ENCODE measurements around the gene SRP9.

Gene SRP9

GRCh38 chr1:225777583-225778336, at the start of gene SRP9:
TSS of gene SRP9 (plus strand) at chr1:225777826. CDS start at chr1:225777941, 115 bp downstream.
- H3K36me3 Mint-ChIP-seq (ENCODE audit: low read depth): peaks cover 29% of the 10 kb centered on the region
- H3K9me3 Mint-ChIP-seq: no peaks in the 10 kb centered on the region
- intact Hi-C loops (cut with micrococcal nuclease): loop anchor here (5.0 to 10.0 kb wide), 5 partner anchors 35 to 627 kb away; partner anchors contain the start of genes EPHX1, LEFTY1, PARP1 and TMEM63A
- H3K4me3 Mint-ChIP-seq: no peak within 1 kb of the TSS
- H3K27ac Mint-ChIP-seq: no peak within 1 kb of the TSS
- H3K4me1 Mint-ChIP-seq (ENCODE audit: low read depth): peaks cover 40% of the 10 kb centered on the region
- H3K27me3 Mint-ChIP-seq: peaks cover 3% of the 10 kb centered on the region

- intact Hi-C loops (cut with micrococcal nuclease): no loop called here
- no peak overlapping the region for H3K4me3 Mint-ChIP-seq
- no peaks in the 10 kb centered on the region for H3K36me3 Mint-ChIP-seq (ENCODE audit: low read depth)
- H3K4me1 Mint-ChIP-seq (ENCODE audit: low read depth): no peaks in the 10 kb centered on the region
- H3K9me3 Mint-ChIP-seq: no peaks in the 10 kb centered on the region
- no peaks in the 10 kb centered on the region for H3K27me3 Mint-ChIP-seq
- H3K27ac Mint-ChIP-seq: no peak overlapping the region
Observed at GRCh38 chr1:225731491-225731890, 46.1 kb upstream of the SRP9 start.

GRCh38 chr1:225733254-225733653, 44.4 kb upstream of the SRP9 start:
- Mint-ChIP-seq H3K9me3 (no peaks in the 10 kb centered on the region), H3K4me1 (ENCODE audit: low read depth) (no peaks in the 10 kb centered on the region), H3K27ac (no peak overlapping the region), H3K27me3 (no peaks in the 10 kb centered on the region), H3K36me3 (ENCODE audit: low read depth) (no peaks in the 10 kb centered on the region), H3K4me3 (no peak overlapping the region)
- intact Hi-C loops (cut with micrococcal nuclease): no loop called here

- H3K36me3 Mint-ChIP-seq (ENCODE audit: low read depth): no peaks in the 10 kb centered on the region
- no peaks in the 10 kb centered on the region for H3K9me3 Mint-ChIP-seq
- H3K27ac Mint-ChIP-seq: no peak overlapping the region
- intact Hi-C loops (cut with micrococcal nuclease): no loop called here
- H3K27me3 Mint-ChIP-seq: no peaks in the 10 kb centered on the region
- no peaks in the 10 kb centered on the region for H3K4me1 Mint-ChIP-seq (ENCODE audit: low read depth)
- no peak overlapping the region for H3K4me3 Mint-ChIP-seq
Observed at GRCh38 chr1:225735252-225736149, 42.1 kb upstream of the SRP9 start.

GRCh38 chr1:225736437-225737098, 41.1 kb upstream of the SRP9 start:
- H3K4me3 Mint-ChIP-seq: no peak overlapping the region
- intact Hi-C loops (cut with micrococcal nuclease): no loop called here
- H3K27ac Mint-ChIP-seq: no peak overlapping the region
- H3K4me1 Mint-ChIP-seq (ENCODE audit: low read depth): no peaks in the 10 kb centered on the region
- no peaks in the 10 kb centered on the region for H3K36me3 Mint-ChIP-seq (ENCODE audit: low read depth)
- no peaks in the 10 kb centered on the region for H3K9me3 Mint-ChIP-seq
- H3K27me3 Mint-ChIP-seq: no peaks in the 10 kb centered on the region

GRCh38 chr1:225737161-225737560, 40.5 kb upstream of the SRP9 start:
- Mint-ChIP-seq H3K4me1 (ENCODE audit: low read depth) (no peaks in the 10 kb centered on the region), H3K4me3 (no peak overlapping the region), H3K36me3 (ENCODE audit: low read depth) (no peaks in the 10 kb centered on the region), H3K27me3 (no peaks in the 10 kb centered on the region), H3K9me3 (no peaks in the 10 kb centered on the region), H3K27ac (no peak overlapping the region)
- intact Hi-C loops (cut with micrococcal nuclease): no loop called here

- Mint-ChIP-seq H3K4me1 (ENCODE audit: low read depth) (no peaks in the 10 kb centered on the region), H3K9me3 (no peaks in the 10 kb centered on the region)
- intact Hi-C loops (cut with micrococcal nuclease): no loop called here
Observed at GRCh38 chr1:225737866-225738265, 39.8 kb upstream of the SRP9 start.

GRCh38 chr1:225738763-225739162, 38.9 kb upstream of the SRP9 start:
- Mint-ChIP-seq H3K27ac (no peak overlapping the region), H3K27me3 (no peaks in the 10 kb centered on the region), H3K4me1 (ENCODE audit: low read depth) (no peaks in the 10 kb centered on the region), H3K4me3 (no peak overlapping the region), H3K36me3 (ENCODE audit: low read depth) (no peaks in the 10 kb centered on the region), H3K9me3 (no peaks in the 10 kb centered on the region)
- intact Hi-C loops (cut with micrococcal nuclease): no loop called here

More at GRCh38 chr1:225737866-225738265, 39.8 kb upstream of the SRP9 start:
- no peak overlapping the region for H3K4me3 Mint-ChIP-seq
- no peak overlapping the region for H3K27ac Mint-ChIP-seq
- H3K36me3 Mint-ChIP-seq (ENCODE audit: low read depth): no peaks in the 10 kb centered on the region
- no peaks in the 10 kb centered on the region for H3K27me3 Mint-ChIP-seq

GRCh38 chr1:225739542-225740107, 38.0 kb upstream of the SRP9 start:
- no peaks in the 10 kb centered on the region for H3K9me3 Mint-ChIP-seq
- H3K27ac Mint-ChIP-seq: no peak overlapping the region
- intact Hi-C loops (cut with micrococcal nuclease): no loop called here
- no peaks in the 10 kb centered on the region for H3K36me3 Mint-ChIP-seq (ENCODE audit: low read depth)
- H3K27me3 Mint-ChIP-seq: no peaks in the 10 kb centered on the region
- no peaks in the 10 kb centered on the region for H3K4me1 Mint-ChIP-seq (ENCODE audit: low read depth)
- no peak overlapping the region for H3K4me3 Mint-ChIP-seq

GRCh38 chr1:225744745-225745144, 32.9 kb upstream of the SRP9 start:
- H3K4me3 Mint-ChIP-seq: no peak overlapping the region
- intact Hi-C loops (cut with micrococcal nuclease): no loop called here
- no peak overlapping the region for H3K27ac Mint-ChIP-seq

GRCh38 chr1:225745273-225745672, 32.4 kb upstream of the SRP9 start:
- H3K27ac Mint-ChIP-seq: no peak overlapping the region
- H3K36me3 Mint-ChIP-seq (ENCODE audit: low read depth): no peaks in the 10 kb centered on the region
- peaks cover under 1% of the 10 kb centered on the region for H3K27me3 Mint-ChIP-seq
- intact Hi-C loops (cut with micrococcal nuclease): no loop called here
- no peak overlapping the region for H3K4me3 Mint-ChIP-seq
- H3K4me1 Mint-ChIP-seq (ENCODE audit: low read depth): no peaks in the 10 kb centered on the region
- no peaks in the 10 kb centered on the region for H3K9me3 Mint-ChIP-seq

More at GRCh38 chr1:225744745-225745144, 32.9 kb upstream of the SRP9 start:
- Mint-ChIP-seq H3K36me3 (ENCODE audit: low read depth) (no peaks in the 10 kb centered on the region), H3K27me3 (no peaks in the 10 kb centered on the region), H3K4me1 (ENCODE audit: low read depth) (no peaks in the 10 kb centered on the region), H3K9me3 (no peaks in the 10 kb centered on the region)

- Mint-ChIP-seq H3K27me3 (peaks cover 4% of the 10 kb centered on the region), H3K9me3 (no peaks in the 10 kb centered on the region), H3K4me3 (no peak overlapping the region), H3K27ac (no peak overlapping the region), H3K36me3 (ENCODE audit: low read depth) (no peaks in the 10 kb centered on the region), H3K4me1 (ENCODE audit: low read depth) (no peaks in the 10 kb centered on the region)
- intact Hi-C loops (cut with micrococcal nuclease): no loop called here
Observed at GRCh38 chr1:225746361-225747179, 31.1 kb upstream of the SRP9 start.

GRCh38 chr1:225747566-225747965, 30.1 kb upstream of the SRP9 start:
- intact Hi-C loops (cut with micrococcal nuclease): no loop called here
- no peak overlapping the region for H3K27ac Mint-ChIP-seq
- H3K4me1 Mint-ChIP-seq (ENCODE audit: low read depth): no peaks in the 10 kb centered on the region
- no peak overlapping the region for H3K4me3 Mint-ChIP-seq
- H3K27me3 Mint-ChIP-seq: peaks cover 4% of the 10 kb centered on the region
- H3K36me3 Mint-ChIP-seq (ENCODE audit: low read depth): no peaks in the 10 kb centered on the region
- H3K9me3 Mint-ChIP-seq: no peaks in the 10 kb centered on the region

All from dendritic cell treated with granulocyte-macrophage colony-stimulating factor and Interleukin-4, amounts not matched to agents 40 ng/mL and 50 ng/mL, for 4 days (primary cell).